MM.1S (cell line): Measurements from ENCODE around the gene PTPN13.

Source experiments
- DNase-seq: peaks from one replicate; pipeline ENCODE4 v3.0.0-alpha.2; 2015
- H2AFZ ChIP-seq: fragments of 300-600 bp; sonication (generic); 2 replicates; pipeline ENCODE4 v1.6.0; 2016; ENCODE audit warnings: antibody characterized with exemption, low read length
- H3F3A ChIP-seq: fragments of 300-600 bp; sonication (generic); 2 replicates; pipeline ENCODE4 v1.6.1; 2016; ENCODE audit warnings: mild to moderate bottlenecking, antibody characterized with exemption, low read length, moderate library complexity, mixed read lengths; ENCODE audit not compliant: insufficient read depth
- H3K27ac ChIP-seq: fragments of 300-600 bp; sonication (generic); 2 replicates; pipeline ENCODE4 v1.5.1; 2016; ENCODE audit warnings: mild to moderate bottlenecking, low read length
- H3K27me3 ChIP-seq: fragments of 300-600 bp; sonication (generic); replicated peaks from 2 replicates; pipeline ENCODE4 v1.6.0; 2016; ENCODE audit warnings: low read length; ENCODE audit not compliant: insufficient read depth
- H3K36me3 ChIP-seq: fragments of 300-600 bp; sonication (generic); replicated peaks from 2 replicates; pipeline ENCODE4 v1.6.1; 2016; ENCODE audit warnings: mild to moderate bottlenecking, low read length, mixed read lengths; ENCODE audit not compliant: insufficient read depth
- H3K4me1 ChIP-seq: fragments of 300-600 bp; sonication (generic); 2 replicates; pipeline ENCODE4 v1.6.1; 2016; ENCODE audit warnings: low read length, mixed read lengths
- H3K4me2 ChIP-seq: fragments of 300-600 bp; sonication (generic); 2 replicates; pipeline ENCODE4 v1.6.0; 2016; ENCODE audit warnings: low read depth, low read length
- H3K4me3 ChIP-seq: fragments of 300-600 bp; sonication (generic); 2 replicates; pipeline ENCODE4 v1.5.1; 2016; ENCODE audit warnings: low read length, mixed read lengths
- H3K79me2 ChIP-seq: fragments of 300-600 bp; sonication (generic); 2 replicates; pipeline ENCODE4 v1.6.1; 2016; ENCODE audit warnings: mixed run types, low read length, mixed read lengths
- H3K9ac ChIP-seq: fragments of 300-600 bp; sonication (generic); 2 replicates; pipeline ENCODE4 v1.6.1; 2016; ENCODE audit warnings: low read length, mixed read lengths
- H3K9me2 ChIP-seq: fragments of 300-600 bp; sonication (generic); replicated peaks from 2 replicates; pipeline ENCODE4 v1.6.1; 2016; ENCODE audit warnings: mild to moderate bottlenecking, low read length, mixed read lengths; ENCODE audit not compliant: insufficient read depth
- H3K9me3 ChIP-seq: fragments of 300-600 bp; sonication (generic); replicated peaks from 2 replicates; pipeline ENCODE4 v1.6.1; 2016; ENCODE audit warnings: mild to moderate bottlenecking, low read length, mixed read lengths; ENCODE audit not compliant: insufficient read depth
- H4K20me1 ChIP-seq: fragments of 300-600 bp; sonication (generic); 2 replicates; pipeline ENCODE4 v1.6.1; 2016; ENCODE audit warnings: mild to moderate bottlenecking, low read length, moderate library complexity, mixed read lengths; ENCODE audit not compliant: insufficient read depth
- CTCF ChIP-seq: fragments of 300-600 bp; sonication (generic); IDR thresholded peaks from 2 replicates; pipeline ENCODE4 v1.5.1; 2016; ENCODE audit warnings: antibody characterized with exemption, low read length, mixed read lengths
- EZH2 ChIP-seq: fragments of 300-600 bp; sonication (generic); optimal IDR thresholded peaks from 2 replicates; pipeline ENCODE3; 2017; ENCODE audit warnings: low read depth, mild to moderate bottlenecking, antibody characterized with exemption, low read length, mixed read lengths
- EZH2phosphoT487 ChIP-seq: fragments of 300-600 bp; sonication (generic); IDR thresholded peaks from 2 replicates; pipeline ENCODE4 v1.6.1; 2018; ENCODE audit warnings: antibody characterized with exemption, low read length

The PTPN13 gene

GRCh38 chr4:86720508-86721068, 126.5 kb downstream of the PTPN13 start:
- no peaks in the 10 kb centered on the region for H3K27me3 ChIP-seq
- no peaks in the 10 kb centered on the region for H3K4me1 ChIP-seq
- no peak for DNase-seq
- H3K9me2 ChIP-seq, result no peaks in the 10 kb centered on the region
- TF ChIP-seq CTCF, result no peak
- TF ChIP-seq EZH2phosphoT487, result no peak
- TF ChIP-seq EZH2, result no peak
- no peak overlapping the region for H3K9ac ChIP-seq
- no peaks in the 10 kb centered on the region for H3K9me3 ChIP-seq
- H3K4me3 ChIP-seq, result no peak overlapping the region
- H3F3A ChIP-seq, result no peaks in the 10 kb centered on the region
- H4K20me1 ChIP-seq, result no peaks in the 10 kb centered on the region
- H2AFZ ChIP-seq, result no peak overlapping the region
- H3K27ac ChIP-seq, result no peak overlapping the region
- no peaks in the 10 kb centered on the region for H3K79me2 ChIP-seq
- H3K36me3 ChIP-seq, result no peaks in the 10 kb centered on the region
- H3K4me2 ChIP-seq, result no peak overlapping the region

GRCh38 chr4:86721412-86721811, 127.3 kb downstream of the PTPN13 start:
- Histone ChIP-seq H3K9me2 (no peaks in the 10 kb centered on the region), H3K4me1 (no peaks in the 10 kb centered on the region), H3K4me2 (no peak overlapping the region), H3K4me3 (no peak overlapping the region), H3K27me3 (no peaks in the 10 kb centered on the region), H3F3A (no peaks in the 10 kb centered on the region), H4K20me1 (no peaks in the 10 kb centered on the region), H3K27ac (no peak overlapping the region), H3K36me3 (no peaks in the 10 kb centered on the region), H3K9me3 (no peaks in the 10 kb centered on the region), H3K9ac (no peak overlapping the region), H2AFZ (no peak overlapping the region), H3K79me2 (no peaks in the 10 kb centered on the region)
- TF ChIP-seq CTCF (no peak), EZH2 (no peak), EZH2phosphoT487 (no peak)
- DNase-seq, result no peak

GRCh38 chr4:86730310-86730709, 136.2 kb downstream of the PTPN13 start:
- TF ChIP-seq CTCF (no peak), EZH2phosphoT487 (no peak), EZH2 (no peak)
- Histone ChIP-seq H4K20me1 (no peaks in the 10 kb centered on the region), H3K9ac (no peak overlapping the region), H3K4me2 (no peak overlapping the region), H3K79me2 (no peaks in the 10 kb centered on the region), H3K27ac (no peak overlapping the region), H3K9me3 (no peaks in the 10 kb centered on the region), H3F3A (no peaks in the 10 kb centered on the region), H3K9me2 (no peaks in the 10 kb centered on the region), H3K4me1 (no peaks in the 10 kb centered on the region), H3K36me3 (no peaks in the 10 kb centered on the region), H3K4me3 (no peak overlapping the region), H2AFZ (no peak overlapping the region), H3K27me3 (no peaks in the 10 kb centered on the region)
- no peak for DNase-seq
